GM18873 (cell line): ENCODE data around the gene SGK1.

Source experiments
- ATAC-seq: cut with Tn5 transposase; IDR thresholded peaks from one replicate; pipeline ENCODE4 v1.9.1; 2021; ENCODE audit warnings: mild to moderate bottlenecking, moderate library complexity, moderate number of reproducible peaks; ENCODE audit not compliant: unreplicated experiment, low FRiP score

The SGK1 gene

DNA sequence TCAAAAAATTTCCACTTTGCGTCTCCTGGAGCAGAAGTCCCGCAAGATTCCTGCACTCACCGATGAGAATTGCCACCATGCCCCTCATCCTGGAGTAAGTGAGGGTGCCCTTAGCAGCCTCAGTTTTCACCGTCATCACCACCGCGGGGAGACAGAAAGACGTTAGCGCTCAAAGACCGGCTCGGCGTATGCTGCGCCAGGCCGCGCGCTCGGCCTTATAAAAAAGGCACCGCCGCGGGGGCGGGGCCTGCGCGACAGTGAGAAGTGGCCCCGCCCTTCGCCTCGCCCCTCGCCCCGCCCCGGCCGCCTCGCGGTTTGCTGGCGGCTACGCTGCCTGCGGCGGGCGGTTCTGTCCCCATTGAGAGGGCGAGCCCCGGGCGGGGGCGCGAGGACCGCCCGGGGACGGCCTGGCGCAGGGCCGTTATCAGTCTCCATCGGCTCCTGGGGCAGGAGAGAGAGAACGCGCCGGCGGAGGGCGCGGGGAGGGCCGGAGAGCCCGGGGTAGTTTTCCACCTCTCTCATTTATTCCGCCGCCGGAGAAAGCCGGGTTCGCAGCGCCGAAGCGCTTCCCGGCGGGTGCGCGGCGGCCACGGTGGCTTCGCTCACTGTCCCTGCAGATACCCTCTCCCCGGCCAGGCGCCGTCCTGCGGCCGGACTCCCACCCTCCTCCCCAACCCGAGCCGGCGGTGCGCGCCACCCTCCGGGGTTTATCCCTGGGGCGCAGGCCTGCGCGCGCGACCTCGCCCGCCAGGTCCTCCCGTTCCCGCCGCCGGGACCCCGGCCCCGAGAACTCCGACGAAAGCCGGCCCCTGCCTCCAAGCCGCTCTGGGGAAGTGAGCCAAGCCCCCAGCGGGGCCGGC, 143.0 kb downstream of the SGK1 start:
- ATAC-seq = peak; percentile 67

DNA sequence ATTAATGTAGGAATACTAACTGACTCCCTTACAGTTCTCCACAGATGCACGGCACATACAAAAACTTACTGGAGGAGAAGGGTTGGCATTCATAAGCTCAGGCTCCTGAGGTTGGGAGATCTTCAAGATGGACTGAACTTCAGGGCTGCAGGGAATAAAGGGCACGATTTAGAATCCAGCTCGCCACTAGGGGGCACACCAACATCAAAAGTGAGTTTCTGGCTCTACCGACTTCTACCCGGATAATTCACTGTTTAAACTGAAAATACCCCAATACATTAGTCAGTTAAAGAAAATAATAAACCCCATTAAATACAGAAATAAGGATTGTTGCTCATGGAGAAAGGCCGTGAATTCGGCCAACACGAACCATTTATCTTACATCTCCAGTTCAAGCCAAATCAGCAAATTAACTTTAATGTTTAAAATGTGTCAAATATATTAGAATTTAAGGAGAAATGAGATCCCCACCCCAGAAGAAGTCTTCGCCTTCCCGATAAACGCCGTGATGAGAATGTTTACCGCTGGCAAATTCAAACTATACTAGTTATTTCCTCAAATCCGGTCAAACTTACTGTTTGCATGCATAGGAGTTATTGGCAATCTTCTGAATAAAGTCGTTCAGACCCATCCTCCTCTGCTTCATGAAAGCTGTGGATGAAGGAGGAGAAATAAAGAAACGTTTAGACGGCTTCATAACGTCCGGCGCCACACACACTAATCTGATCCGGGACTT, 143.8 kb downstream of the SGK1 start:
- ATAC-seq = no peak

DNA sequence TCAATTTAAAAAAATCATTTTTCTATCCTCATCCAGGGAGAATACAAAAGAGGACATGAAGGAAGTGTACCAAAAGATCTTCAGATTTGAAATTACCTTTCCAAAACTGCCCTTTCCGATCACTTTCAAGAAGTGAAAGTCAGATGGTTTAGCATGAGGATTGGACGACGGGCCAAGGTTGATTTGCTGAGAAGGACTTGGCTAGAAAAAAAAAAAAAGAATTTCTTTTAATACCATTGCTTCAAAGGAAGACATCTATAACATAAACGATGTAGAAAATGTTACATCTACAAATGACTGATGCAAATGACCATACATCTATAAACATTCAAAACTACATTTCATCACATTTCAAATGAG, 144.6 kb downstream of the SGK1 start:
- no peak for ATAC-seq

DNA sequence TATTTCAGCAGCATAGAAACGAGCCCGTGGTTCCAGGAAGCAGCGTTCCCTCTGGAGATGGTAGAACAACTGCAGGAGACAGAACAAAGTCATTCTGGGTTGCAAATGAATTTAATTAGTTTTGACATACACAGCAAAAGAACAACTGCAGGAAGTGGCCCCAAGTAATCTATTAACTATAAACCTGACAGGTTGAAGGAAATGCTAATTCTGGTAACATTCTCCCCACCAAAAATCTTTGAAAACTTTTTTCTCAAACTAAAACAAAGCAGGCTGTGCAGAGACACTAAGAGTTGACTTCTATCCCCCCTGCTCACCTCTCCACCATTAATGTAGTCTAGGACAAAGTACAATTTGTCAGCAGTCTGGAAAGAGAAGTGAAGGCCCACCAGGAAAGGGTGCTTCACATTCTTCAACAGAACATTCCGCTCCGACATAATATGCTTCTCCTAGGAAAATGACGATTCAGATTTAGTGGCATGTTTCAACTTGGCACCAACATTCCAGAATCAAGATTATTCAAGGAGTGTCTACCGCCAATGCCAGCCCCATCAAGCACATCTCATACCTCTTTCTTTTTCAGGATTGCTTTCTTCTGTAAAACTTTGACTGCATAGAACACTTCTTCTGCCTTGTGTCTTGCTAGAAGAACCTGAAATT, 145.1 kb downstream of the SGK1 start:
- no peak for ATAC-seq

DNA sequence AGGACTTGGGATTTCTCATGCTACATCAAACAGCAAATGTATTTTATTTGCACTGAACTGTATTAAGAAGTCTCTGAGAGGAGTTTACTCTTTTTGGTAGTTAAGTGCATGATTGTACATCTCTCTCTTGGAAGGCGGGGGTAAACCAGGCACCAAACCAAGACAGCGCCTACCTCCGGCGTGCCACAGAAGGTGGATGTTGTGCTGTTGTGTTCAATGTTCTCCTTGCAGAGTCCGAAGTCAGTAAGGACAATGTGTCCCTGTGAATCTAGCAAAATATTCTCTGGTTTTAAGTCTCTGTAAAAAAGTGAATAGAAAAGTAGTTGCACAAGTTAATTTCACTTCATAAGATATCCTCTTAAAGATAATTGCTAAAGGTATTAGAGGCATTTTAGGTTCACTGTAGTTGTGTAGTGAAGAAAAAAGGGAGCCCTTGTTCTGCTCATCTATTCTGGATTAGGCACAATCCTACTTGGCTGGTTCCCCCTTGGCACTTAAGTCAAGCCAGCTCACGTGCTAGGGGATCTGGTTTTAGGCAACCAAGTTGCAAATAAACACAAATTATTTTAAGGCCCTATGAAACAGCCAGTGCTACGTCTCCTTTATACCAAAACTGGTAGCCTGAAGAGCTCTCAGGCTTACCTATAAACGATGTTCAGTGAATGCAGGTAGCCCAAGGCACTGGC, 145.7 kb downstream of the SGK1 start:
- no peak for ATAC-seq

DNA sequence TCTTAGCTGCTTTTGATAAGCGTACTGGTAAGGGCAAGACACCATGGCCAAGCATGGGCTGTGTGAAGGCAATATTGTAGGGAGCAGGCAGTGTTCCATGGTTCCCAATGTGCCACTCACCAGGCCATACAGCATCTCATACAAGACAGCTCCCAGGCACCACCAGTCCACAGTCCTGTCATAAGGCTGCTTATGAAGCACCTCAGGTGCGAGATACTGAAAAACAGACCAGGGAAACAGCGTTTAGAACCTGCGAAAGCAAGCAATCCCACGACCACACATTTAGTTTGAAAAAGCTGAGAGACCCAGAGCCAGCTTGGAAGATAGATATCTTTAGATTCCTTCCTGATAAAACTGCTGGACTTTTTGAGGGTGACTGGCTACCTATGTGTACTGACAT, 146.4 kb downstream of the SGK1 start:
- no peak for ATAC-seq

DNA sequence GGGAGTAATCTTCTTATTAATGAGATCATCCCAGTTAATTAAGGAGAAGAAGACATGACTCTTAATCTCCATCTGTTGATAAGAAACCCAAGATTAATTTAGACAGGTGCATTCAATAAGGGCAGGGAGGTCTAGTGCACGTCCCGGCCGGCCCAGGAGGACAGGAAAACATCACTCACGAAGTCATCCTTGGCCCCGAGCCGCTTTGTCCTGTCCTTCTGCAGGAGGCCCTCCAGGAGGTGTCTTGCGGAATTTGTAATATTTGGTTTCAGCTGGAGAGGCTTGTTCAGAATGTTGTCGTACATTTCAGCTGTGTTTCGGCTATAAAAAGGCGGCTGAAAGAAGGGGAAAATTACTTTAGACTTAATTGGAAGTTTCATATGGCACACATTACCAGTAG, 147.1 kb downstream of the SGK1 start:
- no peak for ATAC-seq

DNA sequence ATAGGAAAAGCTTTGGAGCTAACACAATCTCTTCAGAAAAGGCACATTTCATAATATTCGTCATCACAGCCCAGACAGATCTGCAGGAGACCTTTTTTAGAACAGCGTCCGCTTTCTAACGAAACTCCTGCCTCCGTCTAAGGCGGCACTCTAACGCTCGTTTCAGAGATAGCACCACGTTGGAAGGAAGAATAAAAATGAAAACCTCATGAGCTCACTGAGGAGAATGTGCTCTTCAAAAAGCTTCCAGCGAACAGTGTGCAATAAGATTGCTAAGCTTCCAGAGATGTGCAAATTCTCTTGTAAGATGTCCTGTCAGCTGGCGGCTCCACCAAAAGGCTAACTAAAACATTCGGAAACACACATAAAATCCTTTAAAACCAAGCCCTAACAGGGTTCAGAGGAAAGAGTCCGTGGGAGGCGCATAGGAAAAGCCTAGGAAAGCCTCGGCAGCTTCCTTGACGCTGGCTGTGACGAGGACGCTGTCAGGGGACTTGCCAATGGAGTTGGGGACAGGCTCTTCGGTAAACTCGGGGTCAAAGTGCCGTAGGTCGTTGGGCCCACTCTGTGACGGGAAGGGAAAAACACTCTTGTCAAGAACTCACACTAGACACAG, 147.9 kb downstream of the SGK1 start:
- ATAC-seq = no peak

DNA sequence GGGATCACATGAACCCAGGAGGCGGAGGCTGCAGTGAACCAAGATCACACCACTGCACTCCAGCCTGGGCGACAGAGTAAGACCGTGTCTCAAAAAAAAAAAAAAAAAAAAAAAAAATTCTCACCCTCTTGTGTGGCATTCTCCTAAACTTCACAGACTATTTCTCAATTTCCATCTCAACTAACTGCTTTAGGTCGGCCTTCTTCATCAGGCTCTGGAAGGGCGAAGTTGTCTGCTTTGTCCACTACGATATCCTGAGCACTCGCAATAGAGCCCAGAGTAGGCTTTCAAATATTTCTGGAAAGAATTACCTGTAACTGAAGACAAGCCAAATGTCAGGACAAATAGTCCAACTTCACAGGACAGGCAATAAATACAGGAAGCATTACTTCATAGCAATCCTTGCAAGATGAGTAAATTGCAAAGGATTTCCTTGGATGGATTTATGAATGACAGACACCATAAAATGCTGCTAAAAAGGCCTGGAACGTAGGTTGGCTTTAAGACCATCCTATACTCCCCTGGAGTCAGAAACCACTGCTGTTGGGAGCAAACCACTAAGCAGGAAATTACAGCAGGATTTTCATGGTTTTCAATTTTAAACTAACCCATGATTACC, 149.2 kb downstream of the SGK1 start:
- ATAC-seq = no peak

DNA sequence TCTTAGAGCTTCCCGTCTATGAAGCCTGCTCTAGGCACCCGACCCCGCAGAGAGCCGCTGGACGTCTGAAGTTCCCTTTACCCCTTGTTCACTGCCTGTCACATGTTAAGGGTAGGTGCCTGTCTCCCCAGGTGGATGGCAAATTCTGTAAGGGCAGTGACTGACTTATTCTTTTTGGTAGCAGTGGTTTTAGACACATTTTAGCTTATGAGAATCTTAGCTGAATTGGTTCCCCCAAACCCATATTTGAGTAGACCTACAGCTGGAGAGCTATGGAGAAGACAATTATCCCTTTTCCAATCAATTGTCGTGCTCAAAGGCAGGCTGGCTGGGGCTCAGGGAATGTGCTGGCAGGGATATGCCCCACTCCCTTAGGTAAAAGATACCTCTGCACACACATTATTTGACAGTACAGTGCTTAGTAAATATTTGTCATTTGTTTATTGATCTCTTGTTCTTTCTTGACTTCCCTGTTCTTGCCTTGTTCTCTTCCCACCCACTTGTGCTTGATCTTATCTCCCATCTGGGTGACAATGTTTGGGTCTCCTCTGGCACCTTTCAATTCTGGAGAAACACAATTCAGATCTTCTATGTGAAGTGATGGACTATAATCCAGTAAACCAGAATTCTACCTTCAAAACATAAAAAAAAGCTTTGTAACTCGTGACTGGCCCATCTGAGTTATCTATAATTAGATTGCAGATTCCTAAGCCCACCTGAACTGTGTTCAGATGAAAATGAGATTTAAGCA, 151.2 kb downstream of the SGK1 start:
- no peak for ATAC-seq

DNA sequence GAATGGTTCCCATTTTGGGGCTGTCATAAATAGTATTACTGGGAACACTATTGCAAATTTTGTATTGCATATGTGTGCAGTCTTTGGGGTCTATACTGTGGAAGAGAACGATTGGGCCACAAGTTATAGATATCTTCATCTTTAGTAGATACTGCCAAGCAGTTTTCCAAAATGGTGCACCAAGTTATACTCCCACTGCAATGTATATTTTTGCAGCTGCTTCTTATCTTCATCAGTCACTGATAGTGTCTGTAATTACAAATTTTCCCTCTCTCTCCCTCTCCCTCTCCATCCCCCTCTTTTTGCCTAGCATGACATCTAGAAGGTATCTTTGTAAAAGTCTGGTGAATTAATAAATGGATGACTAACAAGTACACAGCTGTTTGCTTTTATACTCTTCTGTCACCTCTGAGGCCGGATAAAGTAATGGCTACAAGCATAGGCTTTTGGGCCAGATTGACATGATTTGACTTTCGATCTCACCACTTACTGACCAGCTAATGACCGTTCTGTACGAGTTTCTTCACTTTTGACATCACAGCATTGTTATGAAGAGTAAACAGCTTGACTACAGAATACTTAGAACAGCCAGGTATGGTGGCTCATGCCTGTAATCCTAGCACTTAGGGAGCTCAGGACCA, 152.2 kb downstream of the SGK1 start:
- no peak for ATAC-seq

DNA sequence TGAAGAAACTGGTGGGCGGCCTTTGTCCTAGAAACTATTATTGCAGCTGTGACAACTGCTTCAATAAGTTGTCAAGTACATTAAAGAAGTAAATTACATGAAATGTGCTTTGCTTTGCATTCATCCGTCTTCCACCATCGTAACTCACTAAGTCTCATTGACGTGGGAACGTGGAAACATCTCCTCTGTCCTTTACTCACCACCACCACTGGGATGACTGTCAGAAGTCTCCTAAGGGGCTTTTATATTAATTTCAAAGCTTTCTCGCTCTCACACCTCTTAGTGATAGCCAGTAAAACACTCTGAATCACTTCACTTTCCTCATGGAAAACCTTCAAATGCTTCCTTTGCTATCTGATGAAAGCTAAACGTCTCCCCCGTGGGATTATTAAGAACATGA, 153.6 kb downstream of the SGK1 start:
- no peak for ATAC-seq

DNA sequence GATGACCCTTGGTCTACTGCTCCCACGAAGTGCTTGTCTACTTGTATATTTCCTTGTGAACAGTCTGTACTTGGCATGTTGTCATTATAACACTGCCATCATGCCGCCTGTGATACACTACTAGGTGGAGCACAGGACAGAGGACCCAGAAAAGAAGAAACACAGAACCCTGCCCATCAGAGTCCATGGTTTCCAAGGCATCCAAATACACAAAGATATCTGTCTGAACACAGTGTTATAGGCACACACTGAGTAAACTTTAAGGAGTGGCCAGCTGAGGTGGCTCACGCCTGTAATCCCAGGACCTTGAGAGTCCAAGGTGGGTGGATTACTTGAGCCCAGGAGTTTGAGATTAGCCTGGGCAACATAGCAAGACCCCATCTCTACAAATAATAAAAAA, 155.0 kb downstream of the SGK1 start:
- ATAC-seq = no peak

DNA sequence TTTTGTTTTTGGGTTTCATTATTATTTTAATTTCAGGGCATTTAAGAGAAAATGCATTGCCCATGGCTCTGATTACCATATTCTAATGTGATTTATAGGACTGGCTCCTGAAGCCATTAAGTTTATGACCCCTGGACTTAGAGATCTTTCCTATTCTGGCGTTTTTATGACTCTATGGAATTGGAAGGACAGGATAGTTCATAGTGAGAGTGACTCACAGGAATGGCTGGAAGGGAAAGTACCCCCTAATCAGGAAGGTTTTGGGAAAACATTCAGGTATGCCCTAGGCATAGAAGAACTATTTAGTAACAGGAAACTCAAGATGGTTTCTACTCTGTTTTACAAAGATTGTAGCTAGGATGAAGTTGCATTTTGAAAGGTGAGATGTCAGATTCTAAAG, 156.9 kb downstream of the SGK1 start:
- no peak for ATAC-seq

DNA sequence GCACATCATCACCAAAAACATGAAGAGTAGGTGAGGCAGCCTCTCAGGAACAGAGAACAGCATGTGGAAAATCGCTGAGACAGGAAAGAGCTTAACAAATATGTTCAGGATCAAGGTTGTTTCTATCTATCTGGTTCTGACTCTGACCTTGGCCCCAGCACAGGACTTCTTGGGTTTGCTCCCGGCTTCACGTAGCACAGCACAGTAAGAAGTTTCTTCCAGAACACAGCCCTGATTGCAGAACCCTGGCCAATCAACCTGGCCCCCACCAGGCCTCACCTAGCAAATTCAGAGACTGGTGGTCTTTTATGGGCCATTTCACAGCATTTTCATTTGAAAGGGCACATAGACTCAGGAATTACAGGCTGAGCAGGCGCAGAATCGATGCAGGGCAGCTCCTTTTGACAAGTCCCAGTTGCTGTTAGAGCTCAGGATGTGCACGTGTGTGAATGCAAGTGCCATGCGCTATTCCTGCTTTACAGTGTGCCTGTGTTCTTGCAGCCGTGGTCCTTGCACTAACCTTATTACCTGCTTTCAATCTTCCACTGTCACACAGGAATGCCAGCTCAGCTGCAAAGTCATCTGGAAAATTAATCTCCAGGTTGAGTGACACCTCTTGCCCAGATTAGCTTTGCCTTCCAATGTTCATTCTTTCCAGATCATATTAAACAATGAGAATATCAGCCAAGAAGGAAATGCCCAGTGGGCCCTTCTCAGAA, 165.0 kb downstream of the SGK1 start:
- ATAC-seq = no peak

DNA sequence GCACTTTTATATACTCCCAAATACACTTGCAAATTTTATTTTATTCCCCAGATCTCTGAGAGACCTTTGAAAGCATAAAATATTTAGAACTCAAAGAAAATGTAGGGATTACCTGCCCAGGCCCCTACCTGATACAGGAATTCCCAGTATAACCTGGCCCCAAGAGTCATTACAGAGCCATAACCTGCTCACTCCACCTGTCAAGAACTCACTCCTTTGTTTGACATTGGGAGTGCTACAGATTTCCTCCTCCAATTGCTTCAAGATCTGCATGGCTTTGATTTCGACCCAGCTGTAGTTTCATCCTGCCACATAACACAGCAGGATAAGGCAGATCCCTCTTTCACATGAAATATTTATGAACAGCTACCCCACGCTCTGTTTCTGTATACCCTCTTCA, 169.3 kb downstream of the SGK1 start:
- no peak for ATAC-seq

DNA sequence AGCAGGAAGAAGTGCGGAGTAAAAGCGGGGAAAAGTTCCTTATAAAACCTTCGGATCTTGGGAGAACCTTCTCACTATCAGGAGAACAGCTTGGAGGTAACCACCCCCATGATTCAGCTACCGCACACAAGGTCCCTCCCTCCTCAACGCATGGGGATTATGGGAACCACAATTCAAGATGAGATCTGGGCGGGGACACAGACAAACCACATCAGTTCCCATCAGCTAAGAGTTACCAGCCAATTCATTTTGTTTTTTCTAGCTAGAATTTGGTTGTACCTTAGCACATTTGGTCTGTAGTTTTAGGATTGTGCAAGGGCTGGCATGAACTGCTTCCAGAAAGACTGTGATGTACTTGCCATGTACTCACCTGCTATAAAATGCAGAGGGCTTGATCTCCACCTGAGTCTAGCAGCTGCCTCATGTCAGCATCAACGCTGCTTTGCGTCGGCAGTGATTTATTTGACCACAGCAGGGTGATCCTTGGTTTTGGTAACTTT, 170.8 kb downstream of the SGK1 start:
- ATAC-seq = no peak
